Raji (cell line): Measurements from ENCODE around the gene CNTN5.

ENCODE experiments used
- POLR2A ChIP-seq: IDR thresholded peaks from 2 replicates; pipeline ENCODE4 v1.6.1; 2011; ENCODE audit warnings: low read depth, low read length, control low read depth; ENCODE audit not compliant: insufficient read depth

CNTN5 gene

GRCh38 chr11:99987821-99988470, 967.2 kb downstream of the CNTN5 start:
- TF ChIP-seq POLR2A: no peak

GRCh38 chr11:99988471-99988837, 967.7 kb downstream of the CNTN5 start:
- TF ChIP-seq POLR2A: no peak

DNA sequence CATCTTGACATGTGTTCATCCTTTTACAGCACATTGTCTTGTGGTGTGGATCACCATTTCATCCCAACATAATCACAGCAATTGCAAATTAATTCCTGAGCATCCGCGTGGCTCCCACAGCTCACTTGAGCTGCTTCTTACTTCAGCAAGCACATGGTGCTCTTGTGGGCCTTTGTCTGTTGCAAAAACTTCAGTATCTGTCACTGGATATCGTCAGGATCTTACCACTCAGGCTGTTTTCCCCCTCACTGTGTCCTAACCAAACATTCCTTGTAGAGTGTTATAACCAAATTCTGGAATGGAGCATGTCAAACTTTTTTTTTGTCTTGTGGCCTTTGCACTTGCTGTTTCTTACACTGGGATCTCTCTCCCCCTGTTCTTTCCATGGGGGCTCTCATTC, 983.2 kb downstream of the CNTN5 start:
- TF ChIP-seq POLR2A: no peak

GRCh38 chr11:100004541-100004940, 983.8 kb downstream of the CNTN5 start:
- no peak for TF ChIP-seq POLR2A

- no peak for TF ChIP-seq POLR2A
These were observed 987.7 kb downstream of the CNTN5 start for GRCh38 chr11:100008417-100008816.

GRCh38 chr11:100009728-100010127, 989.0 kb downstream of the CNTN5 start:
- TF ChIP-seq POLR2A: no peak

GRCh38 chr11:100010393-100010792, 989.6 kb downstream of the CNTN5 start:
- no peak for TF ChIP-seq POLR2A

- no peak for TF ChIP-seq POLR2A
These were observed 990.9 kb downstream of the CNTN5 start for GRCh38 chr11:100011697-100012096.

DNA sequence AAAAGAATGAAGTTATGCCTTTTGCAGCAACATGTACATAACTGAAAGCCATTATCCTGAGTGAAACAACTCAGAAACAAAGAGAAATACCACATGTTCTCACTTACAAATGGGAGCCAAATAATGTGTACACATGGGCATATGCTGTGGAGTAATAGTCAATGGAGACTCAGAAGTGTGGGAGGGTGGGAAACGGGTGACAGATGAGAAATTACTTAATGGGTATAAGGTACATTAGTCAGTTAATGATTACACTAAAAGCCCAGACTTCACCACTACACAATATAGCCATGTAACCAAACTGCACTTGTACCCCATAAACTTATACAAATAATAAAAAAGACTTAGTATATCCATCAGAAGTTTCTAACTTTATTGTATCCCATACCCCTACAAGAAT, 992.3 kb downstream of the CNTN5 start:
- no peak for TF ChIP-seq POLR2A

DNA sequence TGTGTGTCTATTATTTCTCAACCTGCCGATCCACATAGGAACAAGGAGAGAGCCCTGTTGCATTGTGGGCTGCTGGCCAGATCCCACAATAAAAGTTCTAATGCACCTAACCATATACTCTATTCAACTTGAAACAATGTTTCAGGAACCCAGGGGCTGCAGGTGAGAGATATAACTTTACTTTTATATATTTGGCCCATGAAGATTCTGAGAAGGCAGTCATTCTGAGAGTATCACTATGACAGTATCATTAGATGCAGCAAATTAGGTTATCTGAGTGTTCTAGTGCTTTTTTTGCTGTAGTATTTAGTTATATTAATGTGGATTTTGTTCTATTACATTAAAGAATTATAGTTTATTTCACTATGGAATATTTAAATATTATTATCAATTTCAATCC, 1011.2 kb downstream of the CNTN5 start:
- TF ChIP-seq POLR2A: no peak

DNA sequence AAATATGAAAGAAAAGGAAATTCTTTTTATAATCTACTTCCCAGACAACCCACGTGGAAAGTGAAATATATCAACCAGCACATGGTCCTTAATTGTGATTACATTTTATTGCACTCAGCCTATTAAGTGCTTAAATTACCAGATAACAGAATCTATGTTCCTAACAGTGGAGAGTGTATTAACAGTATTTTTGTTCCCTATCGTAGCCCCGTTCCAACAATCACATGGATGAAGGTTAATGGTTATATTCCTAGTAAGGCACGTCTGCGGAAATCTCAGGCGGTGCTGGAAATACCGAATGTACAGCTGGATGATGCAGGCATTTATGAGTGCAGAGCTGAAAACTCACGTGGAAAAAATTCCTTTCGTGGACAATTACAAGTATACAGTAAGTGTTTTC, 1040.3 kb downstream of the CNTN5 start:
- no peak for TF ChIP-seq POLR2A

- TF ChIP-seq POLR2A: no peak
These were observed 1045.7 kb downstream of the CNTN5 start for GRCh38 chr11:100066399-100066798.

DNA sequence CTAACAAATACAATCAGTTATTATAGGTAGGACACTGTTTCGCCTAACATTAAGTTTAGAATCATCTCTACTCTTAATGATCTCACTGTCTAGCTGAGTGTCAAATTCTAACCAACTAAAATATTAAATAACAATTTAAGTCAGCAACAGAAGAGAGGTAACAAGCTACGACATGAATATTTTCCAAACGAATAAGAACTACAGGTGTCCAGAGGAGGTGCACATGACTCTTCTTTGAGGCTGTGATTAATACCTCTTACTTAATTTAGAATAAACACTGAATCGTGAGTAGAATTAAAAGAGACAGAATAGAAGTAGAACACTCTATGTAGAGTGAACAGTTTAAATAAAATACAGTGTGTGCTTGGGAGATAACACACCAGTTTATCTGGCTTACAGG, 1047.4 kb downstream of the CNTN5 start:
- no peak for TF ChIP-seq POLR2A

DNA sequence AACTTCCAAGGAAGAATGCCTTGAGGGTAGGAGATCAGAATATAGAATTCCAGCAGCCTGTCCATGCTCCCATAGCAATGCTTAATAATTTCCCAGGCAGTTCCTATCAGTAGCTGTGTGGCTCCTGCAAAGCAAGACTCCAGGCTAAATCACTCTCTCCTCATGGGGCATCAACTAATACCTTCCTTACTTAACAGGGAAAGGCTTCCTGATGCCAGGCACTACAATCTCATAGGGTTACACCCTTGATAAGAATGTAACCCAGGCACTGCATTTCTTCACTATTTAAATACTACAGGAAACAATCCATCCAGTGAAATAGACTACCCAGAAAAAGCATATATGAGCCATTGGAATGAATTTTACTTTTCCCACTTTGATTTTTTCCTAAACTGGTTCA, 1051.4 kb downstream of the CNTN5 start:
- no peak for TF ChIP-seq POLR2A

- no peak for TF ChIP-seq POLR2A
These were observed 1059.6 kb downstream of the CNTN5 start for GRCh38 chr11:100080381-100080780.

DNA sequence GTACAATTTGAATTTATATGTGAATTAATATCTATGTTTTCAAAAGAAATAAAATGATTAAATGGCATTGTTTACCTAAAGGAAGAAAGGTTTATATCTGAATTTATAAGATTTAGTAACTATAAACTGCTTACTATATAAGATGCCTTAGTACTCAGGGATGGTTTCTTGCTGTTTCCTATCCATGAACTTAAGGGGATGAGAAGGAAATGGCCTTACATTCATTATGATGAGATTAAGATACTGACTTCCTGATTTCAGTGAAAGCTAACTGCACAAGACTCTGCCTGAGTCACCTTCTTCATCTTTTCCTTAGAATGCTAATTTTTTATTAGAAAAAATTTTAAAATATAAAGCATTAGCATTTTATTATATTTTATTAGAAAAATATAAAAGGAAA, 1060.1 kb downstream of the CNTN5 start:
- TF ChIP-seq POLR2A: no peak

GRCh38 chr11:100093698-100094097, 1072.9 kb downstream of the CNTN5 start:
- TF ChIP-seq POLR2A: no peak
